Sigmoid colon (tissue), 7 donors: Measurements from ENCODE around the gene KLK6. TPM values are rescaled to one million over a fixed set of nuclear protein-coding genes. Genes with fewer than 3 reads are reported as not detected.

ENCODE experiments used
- DNase-seq: peaks from one replicate; pipeline ENCODE4 v3.0.0-alpha.2; 2019
- H3K27ac ChIP-seq, 4 donors: fragments of 200-600 bp; sonication (generic); one replicate each; pipeline ENCODE4 v1.5.1; 2016 to 2019; ENCODE audit warnings: mild to moderate bottlenecking in 1 of 4
- H3K27me3 ChIP-seq, 3 donors: fragments of 200-600 bp; sonication (generic); one replicate each; pipeline ENCODE4 v1.5.1; 2019; ENCODE audit warnings: mild to moderate bottlenecking in 1 of 3
- H3K36me3 ChIP-seq, 4 donors: fragments of 200-600 bp; sonication (generic); one replicate each; pipeline ENCODE4 v1.5.1; 2016 to 2019
- H3K4me1 ChIP-seq, 4 donors: fragments of 200-600 bp; sonication (generic); one replicate each; pipeline ENCODE4 v1.5.1; 2017 to 2019
- H3K4me3 ChIP-seq, 4 donors: fragments of 200-600 bp; sonication (generic); one replicate each; pipeline ENCODE4 v1.5.1; 2017 to 2019; ENCODE audit warnings: mild to moderate bottlenecking in 2 of 4, moderate library complexity in 1 of 4
- H3K9me3 ChIP-seq, 4 donors: fragments of 200-600 bp in 3 of 4; sonication (generic) in 3 of 4; one replicate each; pipeline versions ENCODE4 v1.5.1 to v1.6.1; 2013 to 2019
- CTCF ChIP-seq, 4 experiments: fragments of 450-650 bp in 3 of 4; fragments of 200-600 bp in 1 of 4; IDR thresholded peaks; one replicate each; pipeline ENCODE4 v1.5.1; 2016 to 2019; ENCODE audit warnings: antibody characterized with exemption in 4 of 4, mild to moderate bottlenecking in 3 of 4, moderate library complexity in 2 of 4
- EP300 ChIP-seq, 4 donors: sonication (generic); formaldehyde crosslinking; IDR thresholded peaks; one replicate each; pipeline ENCODE4 v1.6.1; 2017; ENCODE audit warnings: antibody characterized with exemption in 4 of 4
- POLR2A ChIP-seq, 2 donors: fragments of 450-650 bp; IDR thresholded peaks; one replicate each; pipeline ENCODE4 v1.6.1; 2016; ENCODE audit warnings: antibody characterized with exemption in 2 of 2, mild to moderate bottlenecking in 2 of 2, moderate library complexity in 2 of 2
- POLR2AphosphoS5 ChIP-seq, 4 donors: sonication (generic); formaldehyde crosslinking; IDR thresholded peaks; one replicate each; pipeline ENCODE4 v1.6.1; 2017; ENCODE audit warnings: antibody characterized with exemption in 4 of 4
- WGBS, 2 donors: extraction: QIAGEN DNeasy Blood & Tissue Kit; methylation state at CpG; one replicate each; pipeline ENCODE4 v1.1.7; 2013; 5-methylcytosine and 5-hydroxymethylcytosine counted together
- intact Hi-C: fragments of 100-400 bp; cut with DNase I; formaldehyde crosslinking; loops from one replicate; pipeline ENCODE4 v1.15.1; 2023
- polyA plus RNA-seq, 3 donors: library from polyadenylated mRNA; stranded (reverse); fragments of 200-250 nt; gene quantifications; one replicate each; pipeline ENCODE4 v1.2.3, GENCODE V29; 2013
- total RNA-seq, 4 donors: library from RNA; depleted of rRNA; stranded (reverse); fragments of >200 nt; gene quantifications; one replicate each; pipeline ENCODE4 v1.1.0, GENCODE V29; 2016
- donor health status: healthy with polysubstance abuse.
- donor health status: Bipolar disorder and iron deficiency.
- donor health status: healthy.

KLK6 gene
- total and polyA plus RNA-seq, 7 donors, result not detected

DNA sequence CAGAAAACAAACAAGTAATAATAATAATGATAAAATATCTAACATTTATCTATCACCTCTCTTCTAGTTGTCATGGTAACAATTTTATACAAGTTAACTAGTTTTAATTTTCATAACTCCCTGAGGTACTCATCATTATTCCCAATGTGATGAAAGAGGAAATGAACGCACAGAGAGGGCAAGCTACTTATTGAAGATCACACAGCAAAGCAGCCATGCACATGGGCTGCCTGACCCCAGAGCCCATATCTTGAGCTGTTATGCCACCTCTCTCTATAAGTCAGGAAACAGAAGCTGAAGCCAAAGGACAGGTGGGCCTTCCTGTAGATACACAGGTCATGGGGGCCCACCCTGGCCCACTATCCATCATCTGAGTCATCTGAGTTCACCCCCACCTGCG is 53.3 kb downstream of the KLK6 start:
- intact Hi-C loops, result no loop called here
- Histone ChIP-seq H3K4me3 (no peak overlapping the region), H3K4me1 (no peaks in the 10 kb centered on the region), H3K9me3 (no peaks in the 10 kb centered on the region), H3K36me3 (no peaks in the 10 kb centered on the region), H3K27ac (no peak overlapping the region), H3K27me3 (peaks cover 2 to 65% (median 24%) of the 10 kb centered on the region in 3 donors)
- no peak for DNase-seq
- TF ChIP-seq POLR2AphosphoS5 (IDR thresholded peaks at IDR 0.05) (no peak), POLR2A (IDR thresholded peaks at IDR 0.05) (no peak), CTCF (IDR thresholded peaks at IDR 0.05) (no peak), EP300 (IDR thresholded peaks at IDR 0.05) (no peak)
- WGBS, 2 donors, result 76 to 82% methylated on average over 2 of the region's 2 CpGs

DNA sequence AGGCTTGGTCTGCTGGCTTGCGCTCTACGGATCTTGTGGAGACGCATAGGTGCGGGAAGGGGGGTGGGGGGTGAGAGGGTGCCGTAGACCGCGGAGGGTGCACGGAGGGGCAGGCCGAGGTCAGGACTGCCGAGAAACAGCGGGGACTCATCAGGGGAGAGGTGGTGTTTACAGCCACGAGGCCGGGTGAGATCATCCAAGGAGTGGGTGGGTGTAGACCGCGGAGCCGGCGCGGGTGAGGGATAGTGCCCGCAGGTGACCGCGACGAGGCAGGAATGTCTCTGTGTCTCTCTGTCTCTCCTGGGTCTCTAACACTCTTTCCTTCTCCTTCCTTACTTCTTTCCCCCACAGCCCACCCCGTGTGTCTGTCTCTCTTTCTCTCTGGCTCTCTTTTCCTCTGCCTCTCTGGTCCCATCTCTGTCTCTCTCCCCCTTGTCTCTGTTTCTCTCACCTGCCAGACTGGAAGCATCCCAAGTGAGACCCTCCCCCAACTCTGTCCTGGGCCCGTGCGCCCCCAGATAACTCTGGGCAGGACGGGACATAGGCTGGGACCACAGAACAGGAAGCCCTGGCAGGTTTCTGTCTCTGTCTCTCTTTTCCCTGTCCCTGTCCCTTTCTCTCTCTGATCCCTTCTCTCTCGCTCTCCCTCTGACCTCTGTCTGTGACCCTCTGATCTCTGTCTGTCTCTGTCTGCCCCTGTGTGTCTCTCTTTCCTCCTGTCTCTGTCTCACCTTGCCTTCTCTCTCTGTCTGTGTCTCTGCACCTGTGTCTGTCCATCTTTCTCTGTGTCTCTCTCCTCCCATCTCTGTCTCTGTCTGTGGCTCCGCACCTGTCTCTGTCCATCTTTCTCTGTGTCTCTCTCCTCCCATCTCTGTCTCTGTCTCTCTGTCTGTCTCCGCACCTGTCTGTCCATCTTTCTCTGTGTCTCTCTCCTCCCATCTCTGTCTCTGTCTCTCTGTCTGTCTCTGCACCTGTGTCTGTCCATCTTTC is 56.4 kb downstream of the KLK6 start:
- Histone ChIP-seq H3K36me3 (no peaks in the 10 kb centered on the region), H3K4me1 (peaks cover 0 to 6% (median 0%) of the 10 kb centered on the region in 4 donors), H3K27me3 (peaks cover 19 to 80% (median 46%) of the 10 kb centered on the region in 3 donors), H3K9me3 (peaks cover 0 to 3% (median 0%) of the 10 kb centered on the region in 4 donors), H3K4me3 (no peak overlapping the region), H3K27ac (no peak overlapping the region)
- DNase-seq, result no peak
- 9% methylated on average over 29 of the region's 29 CpGs for WGBS, 2 donors
- intact Hi-C loops, result no loop called here
- TF ChIP-seq POLR2A (IDR thresholded peaks at IDR 0.05), result no peak
- no peak for TF ChIP-seq CTCF (IDR thresholded peaks at IDR 0.05)
- TF ChIP-seq POLR2AphosphoS5 (IDR thresholded peaks at IDR 0.05), result no peak
- TF ChIP-seq EP300 (IDR thresholded peaks at IDR 0.05), result no peak

DNA sequence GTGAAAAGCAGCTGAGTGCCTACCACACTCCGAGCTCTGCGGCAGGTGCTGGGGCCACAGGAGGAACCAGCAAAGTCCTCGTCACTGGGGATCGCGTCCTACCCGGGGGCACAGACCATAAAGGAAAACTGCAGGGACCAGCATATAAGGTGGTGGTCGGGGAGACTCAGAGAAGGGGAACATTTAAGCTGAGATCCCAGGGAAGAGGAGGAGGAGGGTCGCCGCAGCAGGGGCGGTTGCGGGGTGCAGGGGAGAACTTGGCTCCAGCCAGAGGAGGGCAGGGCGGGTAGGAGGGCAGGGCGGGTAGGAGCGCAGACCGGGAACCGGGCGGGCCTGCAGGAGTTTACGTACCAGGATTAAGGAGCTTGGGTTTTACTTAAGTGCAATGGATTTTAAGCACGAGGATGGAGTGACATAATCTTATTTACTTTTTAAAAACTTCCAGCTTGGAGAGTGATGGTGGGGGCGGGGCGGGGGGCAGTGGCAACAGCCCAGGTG is 57.2 kb downstream of the KLK6 start:
- Histone ChIP-seq H3K9me3 (peaks cover 0 to 3% (median 0%) of the 10 kb centered on the region in 4 donors), H3K4me3 (no peak overlapping the region), H3K27ac (no peak overlapping the region), H3K27me3 (peaks cover 19 to 82% (median 52%) of the 10 kb centered on the region in 3 donors), H3K36me3 (no peaks in the 10 kb centered on the region), H3K4me1 (peaks cover 0 to 6% (median 0%) of the 10 kb centered on the region in 4 donors)
- TF ChIP-seq EP300 (IDR thresholded peaks at IDR 0.05) (no peak), POLR2A (IDR thresholded peaks at IDR 0.05) (no peak), CTCF (IDR thresholded peaks at IDR 0.05) (no peak), POLR2AphosphoS5 (IDR thresholded peaks at IDR 0.05) (no peak)
- DNase-seq, result no peak
- WGBS, 2 donors, result 7 to 17% methylated on average over 21 of the region's 21 CpGs
- intact Hi-C loops, result no loop called here

DNA sequence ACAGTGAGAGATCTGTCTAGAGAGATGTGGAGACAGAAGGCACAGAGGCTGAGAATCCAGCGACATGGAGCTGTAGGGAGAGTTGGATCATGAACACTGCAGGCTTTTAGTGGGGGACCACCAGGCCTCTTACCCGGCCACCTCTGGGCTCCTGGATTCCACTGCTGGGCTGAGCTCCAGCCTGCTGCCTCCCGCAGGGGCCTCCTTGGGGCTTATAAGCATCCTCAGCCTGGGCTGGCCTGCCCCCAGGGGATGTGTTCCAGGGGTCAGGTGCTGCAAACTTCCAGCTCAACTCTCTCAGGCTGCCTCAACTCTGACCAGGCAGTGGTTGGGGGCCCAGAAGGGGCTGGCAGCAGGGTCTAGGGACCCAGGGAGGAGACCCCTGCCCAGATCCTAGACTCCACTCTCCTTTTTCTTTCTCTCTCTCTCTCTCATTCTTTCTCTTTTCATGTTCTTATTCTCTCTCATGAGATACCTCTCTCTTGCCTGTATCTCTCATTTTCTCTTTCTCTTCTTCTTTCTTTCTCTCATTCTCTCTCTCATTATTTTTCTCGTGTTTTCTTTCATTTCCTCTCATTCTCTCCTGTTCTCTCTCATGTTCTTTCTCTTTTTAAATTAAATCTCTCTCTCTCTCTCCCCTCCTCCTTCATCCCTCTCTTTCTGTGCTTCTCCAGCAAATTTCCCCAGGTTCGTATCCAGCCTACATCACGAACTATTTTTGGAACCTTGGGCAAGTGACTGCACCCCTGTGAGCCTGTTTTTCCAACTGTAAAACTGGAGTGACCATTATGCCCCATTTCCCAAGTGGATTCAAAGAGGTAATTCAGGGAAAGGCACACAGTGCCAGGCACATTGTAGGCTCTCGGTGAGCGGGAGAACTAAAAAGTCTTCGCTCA is 57.9 kb downstream of the KLK6 start, which contains the start of gene KLK4:
KLK4 (minus strand) TSS at position 190 of the 896 bp plus-strand sequence. CDS start 657 bp downstream, outside the sequence.
- peaks cover 0 to 3% (median 0%) of the 10 kb centered on the region in 4 donors for H3K9me3 ChIP-seq
- peaks cover 0 to 6% (median 0%) of the 10 kb centered on the region in 4 donors for H3K4me1 ChIP-seq
- no peak for DNase-seq
- no peaks in the 10 kb centered on the region for H3K36me3 ChIP-seq
- intact Hi-C loops, result no loop called here
- H3K4me3 ChIP-seq, result no peak within 1 kb of the TSS
- WGBS, 2 donors, result 70% methylated on average over 9 of the region's 9 CpGs
- no peak within 1 kb of the TSS for H3K27ac ChIP-seq
- H3K27me3 ChIP-seq, result peaks cover 19 to 83% (median 55%) of the 10 kb centered on the region in 3 donors
- TF ChIP-seq EP300 (IDR thresholded peaks at IDR 0.05) (no peak), CTCF (IDR thresholded peaks at IDR 0.05) (no peak), POLR2A (IDR thresholded peaks at IDR 0.05) (no peak), POLR2AphosphoS5 (IDR thresholded peaks at IDR 0.05) (no peak)
